ENCODE measurements around the gene B3GALT4. TPM values are rescaled to one million over a fixed set of nuclear protein-coding genes. Genes with fewer than 3 reads are reported as not detected.
A peak's percentile ranks its signal among the peaks of the same experiment; 100 is the strongest.
"Not testable (repeated sequence)": the region's sequence is repeated elsewhere in the genome, so short reads cannot be mapped to it uniquely, and the experiment has no call there.

B3GALT4 gene, protein sequence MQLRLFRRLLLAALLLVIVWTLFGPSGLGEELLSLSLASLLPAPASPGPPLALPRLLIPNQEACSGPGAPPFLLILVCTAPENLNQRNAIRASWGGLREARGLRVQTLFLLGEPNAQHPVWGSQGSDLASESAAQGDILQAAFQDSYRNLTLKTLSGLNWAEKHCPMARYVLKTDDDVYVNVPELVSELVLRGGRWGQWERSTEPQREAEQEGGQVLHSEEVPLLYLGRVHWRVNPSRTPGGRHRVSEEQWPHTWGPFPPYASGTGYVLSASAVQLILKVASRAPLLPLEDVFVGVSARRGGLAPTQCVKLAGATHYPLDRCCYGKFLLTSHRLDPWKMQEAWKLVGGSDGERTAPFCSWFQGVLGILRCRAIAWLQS
- total RNA-seq: 5.1 TPM

DNA sequence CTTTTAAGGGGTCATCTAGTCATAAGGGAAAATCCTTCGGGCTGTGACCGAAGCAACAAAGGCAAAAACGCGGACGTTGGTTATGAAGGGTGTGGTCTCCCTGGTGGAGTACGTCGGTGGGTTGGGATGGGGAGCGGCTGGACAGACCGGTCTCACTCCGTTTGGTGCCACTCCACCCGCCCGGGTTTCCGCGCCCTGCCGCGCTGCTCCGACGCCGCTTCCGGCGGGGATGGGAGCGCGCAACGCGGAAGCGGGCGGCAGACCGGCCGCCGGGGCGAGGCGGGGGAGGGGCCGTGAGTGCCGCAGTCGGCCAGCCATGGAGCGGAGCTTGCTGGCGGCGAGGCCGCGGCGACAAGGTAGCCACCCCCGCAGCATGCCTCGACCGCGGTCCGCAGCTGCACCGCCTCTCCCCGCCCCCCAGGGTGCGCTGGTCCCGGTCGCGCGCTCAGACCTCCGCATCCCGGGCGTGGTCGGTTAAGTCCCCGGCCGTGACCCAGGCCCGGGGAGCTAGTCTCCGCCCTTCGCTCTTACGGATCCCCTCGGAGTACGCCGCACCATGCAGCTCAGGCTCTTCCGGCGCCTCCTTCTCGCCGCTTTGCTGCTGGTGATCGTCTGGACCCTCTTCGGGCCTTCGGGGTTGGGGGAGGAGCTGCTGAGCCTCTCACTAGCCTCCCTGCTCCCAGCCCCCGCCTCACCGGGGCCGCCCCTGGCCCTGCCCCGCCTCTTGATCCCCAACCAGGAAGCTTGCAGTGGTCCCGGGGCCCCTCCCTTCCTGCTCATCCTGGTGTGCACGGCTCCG, at the start of gene B3GALT4:
B3GALT4 (plus strand) TSS at position 260 of the 799 bp plus-strand sequence; CDS start at position 557, 297 bp downstream.
- DNase-seq: peak; percentile 71

DNA sequence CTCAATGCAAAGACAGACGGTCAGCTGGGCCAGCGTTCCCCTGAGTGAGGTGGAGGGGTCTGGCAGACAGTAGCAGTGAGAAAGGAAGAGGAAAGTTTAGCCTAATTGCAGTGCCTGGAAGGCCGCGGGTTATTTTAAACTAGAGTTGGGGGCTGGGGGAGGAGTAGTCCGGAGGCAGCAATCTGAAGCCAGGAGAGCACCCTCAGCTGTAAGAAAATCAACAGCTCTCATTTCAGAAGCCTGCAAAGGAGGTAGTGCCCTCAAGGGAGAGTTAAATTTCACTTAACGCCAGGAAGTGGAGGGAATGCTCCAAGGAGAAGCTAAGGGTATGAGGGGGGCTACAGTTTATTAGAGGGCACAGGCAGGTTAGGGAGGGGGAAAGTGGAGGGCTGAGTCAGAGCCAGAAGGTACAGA, 41.7 kb upstream of the B3GALT4 start:
- no peak for DNase-seq

DNA sequence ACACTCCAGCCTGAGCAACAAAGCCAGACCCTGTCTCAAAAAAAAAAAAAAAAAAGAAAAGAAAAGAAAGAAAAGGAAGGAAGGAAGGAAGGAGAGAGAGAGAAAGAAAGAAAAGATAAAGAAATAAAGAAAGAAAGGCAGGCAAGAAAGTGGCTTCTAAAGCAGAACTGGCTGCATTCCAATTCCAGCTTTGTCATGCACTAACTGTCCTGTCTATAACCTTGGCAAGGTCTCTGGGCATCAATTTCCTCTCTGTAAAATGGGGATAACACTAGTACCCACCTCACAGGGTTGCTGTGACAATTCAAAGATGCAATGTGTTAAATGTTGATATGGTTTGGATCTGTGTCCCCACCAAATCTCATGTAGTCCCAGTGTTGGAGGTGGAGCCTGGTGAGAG, 40.6 kb upstream of the B3GALT4 start:
- no peak for DNase-seq

DNA sequence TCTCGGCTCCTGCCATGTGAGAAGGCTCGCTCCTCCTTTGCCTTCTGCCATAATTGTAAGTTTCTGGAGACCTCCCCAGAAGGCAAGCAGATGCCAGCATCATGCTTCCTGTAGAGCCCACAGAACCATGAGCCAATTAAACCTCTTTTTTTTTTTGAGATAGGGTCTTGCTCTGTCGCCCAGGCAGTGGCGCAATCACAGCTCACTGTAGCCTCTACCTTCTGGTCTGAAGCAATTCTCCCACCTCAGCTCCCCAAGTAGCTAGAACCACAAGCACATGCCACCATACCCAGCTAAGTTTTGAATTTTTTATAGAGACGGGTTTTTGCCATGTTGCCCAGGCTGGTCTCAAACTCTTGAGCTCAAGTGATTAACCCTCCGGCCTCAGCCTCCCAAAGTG, 40.1 kb upstream of the B3GALT4 start:
- no peak for DNase-seq

DNA sequence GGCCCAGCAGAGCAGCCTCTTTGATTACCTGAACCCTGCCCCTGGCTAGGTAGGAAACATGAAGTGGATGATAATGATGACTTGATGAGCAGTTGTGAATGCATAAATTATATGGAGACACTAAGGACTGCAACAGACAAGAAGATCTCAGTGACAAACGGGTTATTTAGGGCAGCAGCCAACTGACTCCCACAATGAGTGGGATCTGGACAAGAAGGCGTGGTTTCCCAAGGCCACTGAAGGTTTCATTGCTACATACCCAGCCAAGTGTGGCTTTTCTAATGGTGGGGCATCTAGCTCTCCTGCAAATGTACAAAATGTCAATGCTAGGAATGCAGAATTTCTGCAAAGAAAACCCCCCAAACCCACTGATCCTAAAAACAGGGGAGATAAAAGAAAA, 39.2 kb upstream of the B3GALT4 start:
- no peak for DNase-seq

DNA sequence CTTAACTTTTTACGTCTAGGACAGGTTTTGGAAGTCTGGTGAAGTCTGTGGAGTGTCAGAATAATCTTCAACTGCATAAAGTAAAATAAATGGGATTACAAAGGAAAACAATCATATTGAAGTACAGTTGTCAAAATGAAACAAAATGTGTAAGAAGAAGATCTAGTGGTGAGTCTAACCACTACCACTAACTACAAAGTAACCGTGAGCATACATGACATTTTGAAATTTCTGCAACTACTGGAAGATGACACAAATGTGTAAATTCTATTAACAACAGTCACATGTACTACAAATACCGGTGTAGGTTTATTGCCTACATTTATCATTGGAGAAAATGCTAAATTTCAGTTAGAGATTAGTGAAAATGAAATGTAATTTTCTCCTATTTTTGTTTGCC, 35.0 kb upstream of the B3GALT4 start:
- DNase-seq: no peak

DNA sequence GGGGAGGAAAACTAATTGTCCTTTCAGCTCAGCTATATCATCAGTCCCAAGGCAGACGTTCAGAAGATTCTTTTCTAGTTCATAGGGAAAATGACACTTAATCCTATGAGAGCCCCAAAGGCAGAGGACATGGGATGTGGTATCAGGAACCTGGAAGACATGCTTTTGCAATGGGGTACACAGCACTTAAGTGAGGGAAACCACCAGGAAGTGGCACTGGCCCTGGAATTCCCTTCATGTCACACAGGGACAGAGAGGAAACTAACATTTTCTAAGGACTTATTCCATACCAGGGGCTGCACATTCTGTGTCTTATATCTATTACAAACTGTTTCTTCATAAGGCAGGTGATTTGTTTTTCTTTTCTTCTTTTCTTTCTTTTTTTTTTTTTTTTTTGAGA, 33.4 kb upstream of the B3GALT4 start:
- no peak for DNase-seq

DNA sequence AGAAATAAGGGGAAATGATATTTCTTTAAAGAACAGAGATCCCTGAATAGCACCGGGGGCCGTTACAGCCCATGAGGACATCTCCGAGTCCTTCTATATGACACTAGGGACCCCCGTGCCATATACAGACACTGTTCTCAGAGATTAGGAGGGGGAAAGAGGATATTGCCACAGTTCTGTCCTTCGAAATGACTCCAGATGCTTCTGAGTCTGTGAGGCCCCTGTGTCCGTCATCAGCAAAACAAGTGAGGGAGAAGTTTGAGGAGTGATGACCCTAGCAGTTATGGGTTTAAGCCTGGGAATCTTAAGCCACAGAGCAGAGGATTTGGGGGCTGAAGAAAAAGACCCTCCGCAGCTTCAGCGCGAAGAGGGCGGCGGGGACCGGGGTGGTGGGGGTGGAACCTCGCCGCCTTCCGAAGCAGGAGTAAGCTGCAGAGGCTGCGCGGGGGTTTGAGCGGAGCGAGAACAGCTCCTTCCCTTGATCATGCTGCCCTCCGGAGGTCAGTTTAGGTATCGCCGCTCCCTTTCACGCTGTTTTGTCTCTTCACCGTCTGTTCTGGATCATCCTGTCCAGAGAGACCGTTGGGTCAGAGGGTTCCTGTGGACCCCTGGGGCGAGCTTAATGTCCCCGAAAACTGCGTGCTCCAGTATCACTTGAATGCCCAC, 28.8 kb upstream of the B3GALT4 start:
- DNase-seq: peak; percentile 87

DNA sequence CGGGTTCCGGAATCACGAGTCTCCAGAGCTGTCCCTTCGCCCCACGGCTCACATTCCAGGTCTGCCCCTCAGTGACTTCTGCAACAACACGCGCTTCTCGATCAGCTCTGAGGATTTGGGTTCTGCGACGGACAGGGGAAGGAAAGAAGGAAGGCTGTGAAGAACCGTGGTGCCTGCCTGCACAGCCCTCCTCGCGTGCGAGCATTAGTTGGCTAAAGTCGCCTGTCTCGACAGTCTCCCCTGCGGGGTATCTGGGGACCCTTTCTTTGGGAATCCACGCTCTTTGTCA, 28.3 kb upstream of the B3GALT4 start:
- DNase-seq: no peak

DNA sequence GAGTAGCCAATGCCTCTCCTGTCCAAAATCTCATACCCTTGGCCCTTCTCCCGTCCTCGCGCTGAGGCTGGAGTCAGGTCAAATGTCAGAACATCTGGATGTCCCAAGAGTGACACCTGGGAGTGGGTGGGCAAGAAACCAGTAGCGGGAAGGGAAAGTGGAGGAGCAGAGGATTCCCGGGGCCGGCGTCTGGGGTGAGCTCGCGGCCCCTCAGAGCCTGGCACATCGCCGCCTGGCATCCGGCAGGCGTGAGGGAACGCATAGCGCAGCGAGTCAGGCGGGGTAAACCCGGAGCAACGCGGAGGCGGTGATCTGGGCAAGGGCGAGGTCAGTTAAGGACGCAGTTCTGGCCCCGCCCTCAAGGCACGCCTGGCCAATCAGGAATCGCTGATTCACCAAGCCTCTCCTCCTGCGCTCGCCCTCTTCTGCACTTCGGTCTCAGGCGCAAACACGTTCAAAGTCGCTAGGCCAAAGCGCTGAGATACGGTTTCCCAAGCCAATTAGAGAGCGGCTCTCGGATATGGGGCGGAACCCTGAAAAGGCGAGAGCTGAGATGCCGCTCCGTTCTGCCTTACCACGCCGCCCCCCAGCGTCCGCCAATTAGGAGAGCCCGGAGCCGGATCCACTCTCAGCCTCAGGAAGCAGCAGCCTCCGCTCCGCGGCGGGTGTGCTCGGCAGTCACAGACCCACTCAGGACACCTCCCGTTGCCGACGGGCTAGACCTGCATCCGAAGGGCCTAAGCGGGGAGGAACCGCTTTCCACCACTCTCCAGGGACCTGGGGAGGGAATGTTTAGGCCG, 27.8 kb upstream of the B3GALT4 start:
- peak; percentile 99 for DNase-seq

DNA sequence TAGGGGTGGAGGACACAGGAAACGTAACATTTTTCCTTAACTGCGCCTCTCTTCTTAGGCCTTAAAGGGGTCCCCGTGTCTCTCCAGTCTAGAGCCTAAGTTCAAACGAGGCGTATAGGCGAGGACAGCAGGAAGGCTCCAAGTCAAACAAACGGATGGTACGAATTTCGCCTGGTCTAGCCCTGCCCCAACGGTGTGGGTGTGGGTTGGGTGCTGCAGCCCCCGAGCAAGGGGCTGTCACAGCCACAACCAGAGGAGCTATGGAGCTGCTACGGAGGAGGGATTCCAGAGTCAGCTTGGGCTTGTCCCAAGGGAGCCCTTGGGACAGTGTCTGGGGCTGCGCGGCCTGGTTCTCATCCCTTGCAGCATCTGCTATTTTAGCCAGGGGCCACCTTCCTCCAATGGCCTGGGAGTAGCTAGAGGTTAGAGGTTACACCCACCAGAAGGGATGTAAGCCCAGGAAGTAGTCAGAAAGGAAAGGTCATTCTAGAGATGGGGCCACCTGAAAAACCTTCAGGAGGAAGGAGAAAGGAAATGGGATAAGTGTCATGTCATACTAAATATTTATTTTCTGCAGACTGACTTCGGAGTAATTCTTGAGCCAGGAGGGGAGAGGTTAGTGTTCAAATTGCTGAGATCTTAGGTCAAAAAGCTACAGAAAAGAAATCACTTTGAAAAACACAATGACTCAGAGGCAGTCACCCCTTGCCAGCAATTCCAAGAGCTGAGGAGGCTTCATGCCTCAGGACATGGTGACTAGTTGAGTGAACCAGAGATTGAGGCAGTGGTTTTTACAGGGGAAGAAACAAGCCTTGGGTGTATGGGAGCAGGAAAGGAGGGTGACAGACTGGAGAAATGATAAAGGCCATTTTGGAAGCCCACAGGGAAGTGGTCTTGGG, 26.9 kb upstream of the B3GALT4 start:
- DNase-seq: no peak

DNA sequence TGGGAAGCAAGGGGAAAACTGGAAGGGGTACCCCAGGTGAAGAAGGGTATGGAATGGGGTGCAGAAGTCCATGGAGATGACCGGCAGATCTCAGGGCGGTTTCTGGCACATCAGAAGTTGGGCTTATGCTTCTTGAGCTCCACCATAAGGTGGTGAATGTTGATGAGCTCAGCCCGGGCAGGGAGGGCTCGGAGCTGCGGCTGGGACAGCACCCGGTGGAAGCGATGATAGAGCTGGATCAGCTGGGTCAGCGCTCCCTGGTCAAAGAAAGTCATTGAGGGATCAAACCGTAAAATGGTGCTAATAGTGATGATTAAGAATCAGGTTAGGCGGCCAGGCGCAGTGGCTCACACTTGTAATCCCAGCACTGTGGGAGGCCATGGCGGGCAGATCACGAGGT, 26.2 kb upstream of the B3GALT4 start:
- DNase-seq: no peak

DNA sequence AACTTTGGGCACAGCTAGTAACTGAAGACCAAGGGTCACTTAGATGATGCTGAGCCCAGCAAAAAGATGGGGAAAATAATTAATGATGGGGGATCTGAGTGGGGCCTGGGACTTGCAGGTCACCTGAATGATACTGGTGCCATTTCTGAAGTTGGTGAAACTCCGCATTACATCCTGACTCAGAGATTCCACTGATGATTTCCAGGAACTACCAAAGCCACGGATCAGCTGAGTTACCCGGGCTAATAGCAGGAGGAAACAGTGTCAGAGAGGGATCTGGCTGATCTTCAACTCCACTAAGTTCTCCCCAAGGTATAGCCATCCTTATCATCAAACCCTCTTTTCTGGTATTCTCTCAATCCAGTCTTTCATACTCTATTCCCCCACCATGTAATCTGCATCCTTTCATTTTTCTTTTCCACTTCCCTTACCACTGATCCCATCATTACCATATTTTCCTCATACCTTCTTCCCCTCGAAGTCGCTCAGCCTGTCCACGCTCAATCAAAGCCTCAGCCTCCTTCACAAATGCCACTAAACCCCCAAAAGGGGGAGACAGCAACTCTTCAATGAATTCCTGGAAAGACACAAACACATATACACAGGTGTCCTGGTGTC, 25.4 kb upstream of the B3GALT4 start:
- DNase-seq: no peak

DNA sequence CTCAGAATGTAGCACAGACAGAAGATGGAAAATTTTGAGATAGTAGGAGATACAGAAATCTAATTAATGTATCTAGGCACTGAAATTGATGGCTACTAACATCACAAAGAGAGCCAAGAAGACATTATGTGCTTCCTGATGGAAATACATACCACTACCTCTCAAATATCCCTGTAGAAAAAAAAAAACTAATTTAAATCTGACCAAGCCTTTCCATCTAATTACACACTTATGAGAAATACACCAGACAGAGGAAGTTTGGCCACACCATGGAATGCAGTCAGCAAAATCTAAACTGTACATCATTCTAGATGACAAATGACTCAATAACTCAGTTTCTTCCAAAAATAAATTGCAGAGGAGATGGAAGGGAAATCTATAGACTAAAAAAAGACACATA, 24.2 kb upstream of the B3GALT4 start:
- DNase-seq: no peak

DNA sequence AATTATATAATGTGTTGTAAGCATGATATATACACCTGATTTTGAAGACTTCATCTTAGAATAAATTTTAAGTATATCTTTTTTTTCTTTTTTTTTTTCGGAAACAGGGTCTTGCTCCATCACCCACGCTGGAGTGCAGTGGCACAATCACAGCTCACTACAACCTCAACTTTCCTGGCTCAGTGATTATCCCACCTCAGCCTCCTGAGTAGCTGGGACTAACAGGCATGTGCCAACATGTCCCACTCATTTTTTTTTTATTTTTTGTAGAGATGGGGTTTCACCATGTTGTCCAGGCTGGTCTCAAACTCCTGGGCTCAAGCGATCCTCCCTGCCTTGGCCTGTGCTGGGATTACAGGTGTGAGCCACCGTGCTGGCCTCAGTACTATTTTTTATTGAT, 22.3 kb upstream of the B3GALT4 start:
- DNase-seq: no peak

DNA sequence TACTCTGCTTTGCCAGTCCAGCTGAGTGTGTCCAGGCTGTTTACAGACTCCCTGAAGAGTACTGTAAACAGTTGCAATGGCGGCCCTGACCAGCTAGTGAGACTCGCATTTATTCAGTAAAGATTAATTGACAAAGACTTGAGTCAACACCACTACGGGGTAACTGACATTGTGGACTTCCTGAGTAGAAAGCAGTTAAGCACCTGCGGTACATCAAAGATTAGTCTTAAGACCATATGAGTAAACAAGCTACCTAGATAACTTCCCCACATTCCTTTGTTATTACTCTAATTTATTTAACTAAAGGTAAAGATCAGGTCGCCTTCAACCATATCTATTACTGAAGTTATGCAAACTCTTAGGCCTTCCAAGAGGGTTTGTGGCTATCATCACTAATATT, 17.9 kb upstream of the B3GALT4 start:
- DNase-seq: no peak

DNA sequence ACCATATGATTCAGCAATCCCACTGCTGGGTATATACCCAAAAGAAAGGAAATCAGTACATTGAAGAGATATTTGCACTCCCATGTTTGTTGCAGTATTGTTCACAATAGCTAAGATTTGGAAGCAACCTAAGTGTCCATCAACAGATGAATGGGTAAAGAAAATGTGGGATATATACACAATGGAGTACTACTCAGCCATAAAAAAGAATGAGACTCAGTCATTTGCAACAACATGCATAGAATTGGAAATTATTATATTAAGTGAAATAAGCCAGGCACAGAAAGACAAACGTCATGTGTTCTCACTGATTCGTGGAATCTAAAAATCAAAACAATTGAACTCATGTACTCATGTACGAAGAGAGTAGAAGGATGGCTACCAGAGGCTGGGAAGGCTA, 14.4 kb upstream of the B3GALT4 start:
- DNase-seq: not testable (repeated sequence)

DNA sequence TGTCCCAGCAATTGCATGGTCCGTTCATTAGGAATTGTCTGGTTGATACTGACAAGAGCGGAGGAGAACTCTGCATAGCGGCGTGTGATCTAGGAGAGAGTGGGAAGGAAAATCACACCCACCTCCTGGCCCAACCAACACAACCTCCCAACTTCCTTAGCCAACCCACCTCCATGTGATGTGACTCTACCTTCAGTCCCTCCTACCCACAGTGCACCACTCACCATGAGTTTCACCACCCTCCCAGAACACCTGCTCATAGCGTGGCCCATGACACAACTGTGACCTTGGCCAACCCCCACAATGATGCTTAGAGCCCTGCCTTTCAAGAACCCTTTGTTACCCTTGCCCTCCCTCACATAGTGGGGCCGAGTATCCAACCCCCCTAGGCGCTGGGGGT, 12.9 kb upstream of the B3GALT4 start:
- DNase-seq: no peak

DNA sequence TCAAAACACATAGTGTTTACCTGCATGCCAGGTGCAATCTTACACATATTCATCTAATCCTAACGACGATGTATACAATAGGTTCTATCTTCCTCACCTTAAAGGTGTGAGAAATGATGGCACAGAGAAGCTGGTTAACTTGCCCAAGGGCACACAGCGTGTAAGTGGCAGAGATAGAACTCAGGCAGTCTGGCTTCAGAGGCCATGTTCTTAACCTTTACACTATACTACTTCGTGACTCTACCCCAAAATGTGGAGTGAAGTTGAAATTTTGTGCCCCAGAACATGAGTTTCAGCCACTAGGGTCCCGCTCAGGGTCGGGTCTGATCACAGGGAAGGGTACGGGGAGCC, 5.8 kb upstream of the B3GALT4 start:
- peak; percentile 62 for DNase-seq

DNA sequence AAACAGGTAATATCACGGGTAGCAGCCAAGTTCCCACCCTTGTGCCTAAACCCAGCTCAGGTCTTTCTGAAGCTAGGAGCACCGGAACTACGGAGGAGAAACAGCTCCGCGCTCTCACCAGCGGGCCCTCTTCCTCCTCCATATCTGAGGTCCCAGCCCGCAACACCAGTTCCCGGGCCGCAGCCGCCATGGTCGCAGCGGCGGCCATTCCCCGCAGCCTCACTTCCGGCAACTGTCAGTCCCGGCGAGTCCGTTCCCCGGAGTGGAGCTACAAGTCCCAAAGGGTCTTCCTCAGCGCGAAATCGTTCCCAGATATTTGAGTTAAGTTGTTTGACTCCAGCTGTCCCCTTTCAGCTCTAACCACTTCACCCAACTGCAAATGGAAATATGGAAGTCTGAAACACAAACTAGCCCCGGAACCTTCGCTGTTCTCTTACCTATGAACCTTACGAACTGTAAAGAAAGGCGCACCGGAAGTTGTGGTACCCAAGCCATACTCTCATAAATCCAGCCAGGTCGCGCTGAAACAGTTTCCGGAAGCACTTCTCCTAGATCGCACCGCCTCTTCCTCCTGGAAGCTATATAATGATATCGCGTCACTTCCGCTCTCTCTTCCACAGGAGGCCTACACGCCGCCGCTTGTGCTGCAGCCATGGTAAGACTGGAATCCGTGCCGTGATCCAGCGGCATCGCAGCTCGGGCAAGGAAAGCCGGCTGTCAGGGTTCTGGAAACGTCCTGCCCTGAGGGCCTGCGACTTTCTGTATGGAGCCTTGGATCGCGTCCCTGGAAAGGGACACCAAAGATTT, 5.3 kb upstream of the B3GALT4 start, which contains the start of the genes RPS18 and VPS52:
RPS18 (plus strand) TSS at position 608 of the 807 bp plus-strand sequence; CDS start at position 653, 45 bp downstream.
VPS52 (minus strand) TSS at position 409 of the 807 bp plus-strand sequence; CDS start at position 208, 201 bp downstream.
- peak; percentile 100 for DNase-seq

All from skin of body (tissue), 2 donors.